ENCODE measurements around the gene LENG9. TPM values are rescaled to one million over a fixed set of nuclear protein-coding genes. Genes with fewer than 3 reads are reported as not detected.

The LENG9 gene
- total RNA-seq, 1 donor from 2014 or later, result 4.2 TPM

- no peaks in the 10 kb centered on the region for H3K27me3 ChIP-seq (ENCODE audit: control insufficient read depth in 3 of 3, insufficient read depth in 3 of 3, low read length in 3 of 3)
- no peak overlapping the region for H3K27ac ChIP-seq (ENCODE audit: low read depth, low read length)
- H3K9me3 ChIP-seq (ENCODE audit: control insufficient read depth in 3 of 3, low read length in 3 of 3), result no peaks in the 10 kb centered on the region
- no peak overlapping the region for H3K4me3 ChIP-seq (ENCODE audit: low read length in 3 of 3)
- peaks cover 15 to 29% (median 28%) of the 10 kb centered on the region in 3 donors for H3K4me1 ChIP-seq (ENCODE audit: control insufficient read depth in 3 of 3, insufficient read depth in 3 of 3, low read length in 3 of 3)
- peaks cover 50 to 53% (median 51%) of the 10 kb centered on the region in 3 donors for H3K36me3 ChIP-seq (ENCODE audit: control insufficient read depth in 3 of 3, insufficient read depth in 3 of 3, low read length in 3 of 3)
- H3K9ac ChIP-seq (ENCODE audit: low read depth in 1 of 3, low read length in 3 of 3), result no peak overlapping the region
These were observed 3.2 kb downstream of the LENG9 start for GRCh38 chr19:54460230-54461005.

DNA sequence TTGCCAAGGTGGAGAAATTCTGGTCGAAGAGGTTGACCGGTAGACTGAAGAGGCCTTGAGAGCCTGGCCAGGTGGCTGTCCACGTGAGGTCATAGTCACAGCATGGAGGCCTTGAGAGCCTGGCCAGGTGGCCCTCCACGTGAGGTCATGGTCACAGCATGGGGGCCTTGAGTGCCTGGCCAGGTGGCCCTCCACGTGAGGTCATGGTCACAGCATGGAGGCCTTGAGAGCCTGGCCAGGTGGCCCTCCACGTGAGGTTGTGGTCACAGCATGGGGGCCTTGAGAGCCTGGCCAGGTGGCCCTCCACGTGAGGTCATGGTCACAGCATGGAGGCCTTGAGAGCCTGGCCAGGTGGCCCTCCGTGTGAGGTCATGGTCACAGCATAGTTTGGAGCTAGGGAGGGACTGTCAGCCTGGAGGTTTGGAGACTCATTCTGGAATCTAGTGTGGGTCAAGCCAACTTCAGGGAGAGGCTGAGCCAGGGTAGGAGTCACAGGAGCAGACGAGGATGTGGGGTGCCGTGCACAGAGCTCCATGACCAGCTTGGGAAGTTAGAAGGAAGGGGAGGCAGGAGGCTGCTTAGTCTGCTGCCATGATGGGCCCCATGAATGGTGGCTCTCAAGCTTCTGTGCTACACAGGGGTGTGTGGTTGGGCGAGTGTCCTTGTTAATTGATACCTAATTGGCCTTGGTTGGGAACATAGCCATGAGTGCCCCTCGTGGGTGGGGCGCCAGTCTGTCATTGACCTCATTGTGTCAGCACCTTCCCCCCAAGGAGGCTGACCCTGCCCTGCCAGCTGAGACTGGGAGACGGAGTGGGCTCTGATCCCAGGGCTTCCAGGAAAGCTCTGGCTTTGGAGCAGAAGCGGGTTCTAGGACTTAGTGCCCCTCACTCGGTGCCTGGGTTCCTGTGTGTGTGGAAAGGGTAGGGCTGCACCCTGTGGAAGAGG is 4.0 kb downstream of the LENG9 start:
- H3K27me3 ChIP-seq (ENCODE audit: control insufficient read depth in 3 of 3, insufficient read depth in 3 of 3, low read length in 3 of 3), result no peaks in the 10 kb centered on the region
- H3K27ac ChIP-seq (ENCODE audit: low read depth, low read length), result no peak overlapping the region
- H3K9me3 ChIP-seq (ENCODE audit: control insufficient read depth in 3 of 3, low read length in 3 of 3), result no peaks in the 10 kb centered on the region
- no peak overlapping the region for H3K4me3 ChIP-seq (ENCODE audit: low read length in 3 of 3)
- peaks cover 58 to 61% (median 60%) of the 10 kb centered on the region in 3 donors for H3K36me3 ChIP-seq (ENCODE audit: control insufficient read depth in 3 of 3, insufficient read depth in 3 of 3, low read length in 3 of 3)
- peaks cover 15 to 29% (median 28%) of the 10 kb centered on the region in 3 donors for H3K4me1 ChIP-seq (ENCODE audit: control insufficient read depth in 3 of 3, insufficient read depth in 3 of 3, low read length in 3 of 3)
- H3K9ac ChIP-seq (ENCODE audit: low read depth in 1 of 3, low read length in 3 of 3), result no peak overlapping the region

GRCh38 chr19:54458648-54459281 is 4.8 kb downstream of the LENG9 start:
- no peak overlapping the region for H3K4me3 ChIP-seq (ENCODE audit: low read length in 3 of 3)
- H3K27me3 ChIP-seq (ENCODE audit: control insufficient read depth in 3 of 3, insufficient read depth in 3 of 3, low read length in 3 of 3), result no peaks in the 10 kb centered on the region
- no peaks in the 10 kb centered on the region for H3K9me3 ChIP-seq (ENCODE audit: control insufficient read depth in 3 of 3, low read length in 3 of 3)
- H3K9ac ChIP-seq (ENCODE audit: low read depth in 1 of 3, low read length in 3 of 3), result no peak overlapping the region
- peaks cover 66 to 69% (median 68%) of the 10 kb centered on the region in 3 donors for H3K36me3 ChIP-seq (ENCODE audit: control insufficient read depth in 3 of 3, insufficient read depth in 3 of 3, low read length in 3 of 3)
- H3K4me1 ChIP-seq (ENCODE audit: control insufficient read depth in 3 of 3, insufficient read depth in 3 of 3, low read length in 3 of 3), result peaks cover 12 to 23% (median 20%) of the 10 kb centered on the region in 3 donors
- no peak overlapping the region for H3K27ac ChIP-seq (ENCODE audit: low read depth, low read length)

- H3K9ac ChIP-seq (ENCODE audit: low read depth in 1 of 3, low read length in 3 of 3), result no peak overlapping the region
- peaks cover 74 to 77% (median 75%) of the 10 kb centered on the region in 3 donors for H3K36me3 ChIP-seq (ENCODE audit: control insufficient read depth in 3 of 3, insufficient read depth in 3 of 3, low read length in 3 of 3)
- no peaks in the 10 kb centered on the region for H3K27me3 ChIP-seq (ENCODE audit: control insufficient read depth in 3 of 3, insufficient read depth in 3 of 3, low read length in 3 of 3)
- H3K4me1 ChIP-seq (ENCODE audit: control insufficient read depth in 3 of 3, insufficient read depth in 3 of 3, low read length in 3 of 3), result peaks cover 10 to 23% (median 15%) of the 10 kb centered on the region in 3 donors
- no peaks in the 10 kb centered on the region for H3K9me3 ChIP-seq (ENCODE audit: control insufficient read depth in 3 of 3, low read length in 3 of 3)
- H3K27ac ChIP-seq (ENCODE audit: low read depth, low read length), result no peak overlapping the region
- H3K4me3 ChIP-seq (ENCODE audit: low read length in 3 of 3), result no peak overlapping the region
These were observed 5.6 kb downstream of the LENG9 start for GRCh38 chr19:54457773-54458647.

- Histone ChIP-seq H3K4me1 (ENCODE audit: control insufficient read depth in 3 of 3, insufficient read depth in 3 of 3, low read length in 3 of 3) (peaks cover 5 to 19% (median 9%) of the 10 kb centered on the region in 3 donors), H3K27me3 (ENCODE audit: control insufficient read depth in 3 of 3, insufficient read depth in 3 of 3, low read length in 3 of 3) (no peaks in the 10 kb centered on the region), H3K9ac (ENCODE audit: low read depth in 1 of 3, low read length in 3 of 3) (no peak overlapping the region), H3K4me3 (ENCODE audit: low read length in 3 of 3) (no peak overlapping the region), H3K9me3 (ENCODE audit: control insufficient read depth in 3 of 3, low read length in 3 of 3) (no peaks in the 10 kb centered on the region), H3K27ac (ENCODE audit: low read depth, low read length) (no peak overlapping the region), H3K36me3 (ENCODE audit: control insufficient read depth in 3 of 3, insufficient read depth in 3 of 3, low read length in 3 of 3) (peaks cover 87 to 88% (median 87%) of the 10 kb centered on the region in 3 donors)
These were observed 6.9 kb downstream of the LENG9 start for GRCh38 chr19:54456423-54457373.

- Histone ChIP-seq H3K4me1 (ENCODE audit: control insufficient read depth in 3 of 3, insufficient read depth in 3 of 3, low read length in 3 of 3) (peaks cover 13 to 27% (median 14%) of the 10 kb centered on the region in 3 donors), H3K9ac (ENCODE audit: low read depth in 1 of 3, low read length in 3 of 3) (no peak overlapping the region), H3K9me3 (ENCODE audit: control insufficient read depth in 3 of 3, low read length in 3 of 3) (no peaks in the 10 kb centered on the region), H3K36me3 (ENCODE audit: control insufficient read depth in 3 of 3, insufficient read depth in 3 of 3, low read length in 3 of 3) (peaks cover 85 to 92% (median 91%) of the 10 kb centered on the region in 3 donors), H3K27ac (ENCODE audit: low read depth, low read length) (no peak overlapping the region), H3K4me3 (ENCODE audit: low read length in 3 of 3) (no peak overlapping the region), H3K27me3 (ENCODE audit: control insufficient read depth in 3 of 3, insufficient read depth in 3 of 3, low read length in 3 of 3) (no peaks in the 10 kb centered on the region)
These were observed 7.7 kb downstream of the LENG9 start for GRCh38 chr19:54455786-54456422.

DNA sequence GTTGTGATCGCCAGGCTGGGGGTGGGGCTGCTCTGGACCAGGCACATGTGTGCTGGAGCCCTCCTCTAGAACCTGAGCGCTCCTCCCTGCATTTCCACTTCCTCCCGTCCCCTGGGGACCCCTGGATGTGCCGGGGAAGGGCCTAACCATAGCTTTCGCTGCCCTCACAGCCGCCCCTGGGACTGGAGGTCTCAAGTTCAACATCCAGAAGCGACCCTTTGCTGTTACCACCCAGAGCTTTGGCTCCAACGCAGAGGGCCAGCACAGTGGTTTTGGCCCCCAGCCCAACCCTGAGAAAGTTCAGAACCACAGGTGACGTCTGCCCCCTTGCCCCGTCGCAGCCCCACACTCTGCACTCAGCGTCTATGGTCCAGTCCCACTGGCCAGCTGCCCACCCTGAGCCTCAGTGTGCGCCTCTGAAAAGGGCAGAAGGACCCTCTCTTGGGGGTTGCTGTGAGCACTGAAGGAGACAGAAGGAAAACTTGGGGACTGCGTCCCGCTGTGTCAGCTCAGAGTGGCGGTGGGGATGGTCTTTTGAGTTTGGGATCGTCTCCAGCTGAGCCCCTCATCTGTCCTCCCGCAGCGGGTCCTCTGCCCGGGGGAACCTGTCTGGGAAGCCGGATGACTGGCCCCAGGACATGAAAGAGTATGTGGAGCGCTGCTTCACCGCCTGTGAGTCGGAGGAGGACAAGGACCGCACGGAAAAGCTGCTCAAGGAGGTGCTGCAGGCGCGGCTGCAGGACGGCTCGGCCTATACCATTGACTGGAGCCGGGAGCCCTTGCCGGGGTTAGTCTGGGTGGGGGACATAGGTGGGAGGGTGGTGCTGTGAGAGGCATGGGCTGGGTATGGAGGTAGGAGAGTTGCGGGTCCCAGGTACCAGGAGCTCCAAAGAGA is 8.6 kb downstream of the LENG9 start:
- H3K36me3 ChIP-seq (ENCODE audit: control insufficient read depth in 3 of 3, insufficient read depth in 3 of 3, low read length in 3 of 3), result peaks cover 79 to 90% (median 89%) of the 10 kb centered on the region in 3 donors
- no peak overlapping the region for H3K4me3 ChIP-seq (ENCODE audit: low read length in 3 of 3)

More for the DNA sequence above, 8.6 kb downstream of the LENG9 start:
- Histone ChIP-seq H3K9ac (ENCODE audit: low read depth in 1 of 3, low read length in 3 of 3) (no peak overlapping the region), H3K27me3 (ENCODE audit: control insufficient read depth in 3 of 3, insufficient read depth in 3 of 3, low read length in 3 of 3) (no peaks in the 10 kb centered on the region), H3K27ac (ENCODE audit: low read depth, low read length) (no peak overlapping the region), H3K9me3 (ENCODE audit: control insufficient read depth in 3 of 3, low read length in 3 of 3) (no peaks in the 10 kb centered on the region), H3K4me1 (ENCODE audit: control insufficient read depth in 3 of 3, insufficient read depth in 3 of 3, low read length in 3 of 3) (peaks cover 21 to 36% (median 23%) of the 10 kb centered on the region in 3 donors)
